MG63 (cell line): ENCODE data around the gene C1R. TPM values are rescaled to one million over a fixed set of nuclear protein-coding genes. Genes with fewer than 3 reads are reported as not detected.
"Not testable (repeated sequence)": the region's sequence is repeated elsewhere in the genome, so short reads cannot be mapped to it uniquely, and the experiment has no call there.

Experiments
- DNase-seq: peaks from one replicate; pipeline ENCODE4 v3.0.0-alpha.2; 2020
- H3K27me3 ChIP-seq: fragments of 250-450 bp; sonication (Bioruptor Pico); 2 replicates; pipeline ENCODE4 v1.5.1; 2020; ENCODE audit warnings: mild to moderate bottlenecking, moderate library complexity
- H3K36me3 ChIP-seq: fragments of 250-450 bp; sonication (Bioruptor Pico); 2 replicates; pipeline ENCODE4 v1.5.1; 2020; ENCODE audit warnings: mild to moderate bottlenecking, moderate library complexity
- H3K4me3 ChIP-seq: fragments of 250-450 bp; sonication (Bioruptor Pico); 2 replicates; pipeline ENCODE4 v1.5.1; 2020; ENCODE audit warnings: mild to moderate bottlenecking, moderate library complexity
- H3K9me3 ChIP-seq: fragments of 250-450 bp; sonication (Bioruptor Pico); 2 replicates; pipeline ENCODE4 v1.5.1; 2020; ENCODE audit warnings: mild to moderate bottlenecking, moderate library complexity
- total RNA-seq: library from RNA; depleted of rRNA; stranded (reverse); fragments of >200 nt; shearing (Covaris generic); gene quantifications from 2 replicates; pipeline ENCODE4 v1.2.3, GENCODE V29; 2014; ENCODE audit warnings: low replicate concordance; rRNA removed

Gene C1R
- total RNA-seq, 1 experiment from 2014 or later = 45.9 TPM

DNA sequence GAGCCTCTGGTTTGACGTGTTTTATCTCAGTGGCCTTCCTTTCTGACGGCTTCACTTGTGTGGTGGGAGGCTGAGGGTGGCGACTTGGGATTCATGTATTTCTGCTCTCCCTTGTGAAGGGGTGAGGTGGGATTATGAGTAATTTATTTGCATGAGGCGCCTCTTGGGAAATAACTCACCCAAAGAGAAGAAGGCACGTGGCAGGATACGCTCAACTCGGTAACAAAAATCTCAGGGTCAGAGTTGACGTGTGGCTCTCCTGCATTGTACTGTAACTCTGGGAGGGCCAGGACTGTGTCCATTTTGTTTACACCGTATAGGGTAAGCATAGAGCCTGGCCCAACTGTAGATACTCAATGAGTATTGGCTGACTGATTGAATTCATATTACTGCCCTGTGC lies 46.3 kb downstream of the C1R start:
- Histone ChIP-seq H3K9me3 (no peaks in the 10 kb centered on the region), H3K27me3 (no peaks in the 10 kb centered on the region; the same call in 1 of the 2 replicates), H3K36me3 (no peaks in the 10 kb centered on the region), H3K4me3 (no peak overlapping the region)
- DNase-seq = no peak

DNA sequence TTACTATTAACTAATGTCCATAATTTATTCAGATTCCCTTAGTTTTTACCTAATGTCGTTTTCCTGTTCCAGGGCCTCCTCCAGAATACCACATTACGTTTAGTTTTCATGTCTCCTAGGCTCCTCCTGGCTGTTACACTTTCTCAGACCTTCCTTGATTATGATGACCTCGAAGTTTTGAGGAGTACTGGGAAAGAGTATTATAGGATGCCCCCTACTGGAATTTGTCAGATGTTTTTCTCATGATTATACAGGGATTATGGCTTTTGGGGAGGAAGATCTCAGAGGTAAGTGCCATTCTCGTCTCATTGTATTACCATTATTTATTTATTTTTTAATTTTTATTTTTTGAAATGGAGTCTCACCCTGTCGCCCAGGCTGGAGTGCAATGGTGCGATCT lies 49.4 kb downstream of the C1R start:
- no peaks in the 10 kb centered on the region for H3K9me3 ChIP-seq
- no peaks in the 10 kb centered on the region for H3K36me3 ChIP-seq
- DNase-seq = no peak
- no peak overlapping the region for H3K4me3 ChIP-seq
- H3K27me3 ChIP-seq = no peaks in the 10 kb centered on the region

DNA sequence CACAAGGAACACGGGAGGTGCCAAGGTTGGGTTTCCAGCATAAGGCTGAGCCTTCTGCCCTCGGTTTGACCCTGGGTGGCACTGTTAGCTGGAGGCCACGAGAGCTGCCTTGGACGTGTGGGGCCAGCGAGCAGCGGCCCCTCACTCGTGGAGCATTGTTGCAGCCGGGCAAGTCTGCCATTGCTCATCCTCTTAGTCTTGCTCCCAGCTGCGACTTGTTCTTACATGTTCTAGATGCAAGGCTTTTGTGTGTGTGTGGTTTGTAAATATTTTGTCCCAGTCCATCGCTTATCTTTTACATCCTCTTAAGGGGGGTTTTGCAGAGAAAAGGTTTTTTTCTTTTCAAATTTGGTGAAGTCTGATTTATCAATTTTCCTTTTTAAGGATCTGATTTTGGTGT lies 52.8 kb downstream of the C1R start:
- H3K27me3 ChIP-seq = no peaks in the 10 kb centered on the region
- H3K4me3 ChIP-seq = no peak overlapping the region
- H3K36me3 ChIP-seq = no peaks in the 10 kb centered on the region
- DNase-seq = no peak
- H3K9me3 ChIP-seq = no peaks in the 10 kb centered on the region

DNA sequence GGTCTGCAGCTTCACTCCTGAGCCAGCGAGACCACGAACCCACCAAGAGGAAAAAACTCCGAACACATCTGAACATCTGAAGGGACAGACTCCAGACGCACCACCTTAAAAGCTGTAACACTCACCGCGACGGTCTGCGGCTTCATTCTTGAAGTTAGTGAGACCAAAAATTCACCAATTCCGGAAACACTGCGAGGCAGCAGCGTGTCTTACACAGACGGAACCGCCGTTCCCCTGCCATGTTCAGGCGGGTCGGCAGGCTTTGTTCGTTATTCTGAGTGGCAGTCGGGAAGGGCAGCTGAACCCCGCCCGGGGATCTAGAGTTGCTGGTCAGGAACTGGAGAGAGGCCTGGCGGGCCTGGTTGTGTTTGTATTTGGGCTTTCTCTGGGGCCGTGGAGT lies 53.7 kb downstream of the C1R start:
- Histone ChIP-seq H3K27me3 (no peaks in the 10 kb centered on the region), H3K4me3 (no peak overlapping the region), H3K36me3 (no peaks in the 10 kb centered on the region), H3K9me3 (no peaks in the 10 kb centered on the region)
- no peak for DNase-seq

DNA sequence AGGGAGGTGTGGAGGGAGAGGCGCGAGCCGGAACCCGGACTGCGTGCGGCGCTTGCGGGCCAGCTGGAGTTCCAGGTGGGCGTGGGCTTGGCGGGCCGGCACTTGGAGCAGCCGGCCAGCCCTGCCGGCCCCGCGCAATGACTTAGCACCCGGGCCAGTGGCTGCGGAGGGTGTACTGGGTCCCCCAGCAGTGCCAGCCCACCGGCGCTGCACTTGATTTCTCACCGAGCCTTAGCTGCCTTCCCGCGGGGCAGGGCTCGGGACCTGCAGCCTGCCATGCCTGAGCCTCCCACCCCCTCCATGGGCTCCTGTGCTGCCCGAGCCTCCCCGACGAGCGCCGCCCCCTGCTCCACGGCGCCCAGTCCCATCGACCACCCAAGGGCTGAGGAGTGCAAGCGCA lies 54.8 kb downstream of the C1R start:
- DNase-seq, H3K36me3 ChIP-seq, H3K9me3 ChIP-seq, H3K4me3 ChIP-seq, H3K27me3 ChIP-seq: not testable (repeated sequence)

DNA sequence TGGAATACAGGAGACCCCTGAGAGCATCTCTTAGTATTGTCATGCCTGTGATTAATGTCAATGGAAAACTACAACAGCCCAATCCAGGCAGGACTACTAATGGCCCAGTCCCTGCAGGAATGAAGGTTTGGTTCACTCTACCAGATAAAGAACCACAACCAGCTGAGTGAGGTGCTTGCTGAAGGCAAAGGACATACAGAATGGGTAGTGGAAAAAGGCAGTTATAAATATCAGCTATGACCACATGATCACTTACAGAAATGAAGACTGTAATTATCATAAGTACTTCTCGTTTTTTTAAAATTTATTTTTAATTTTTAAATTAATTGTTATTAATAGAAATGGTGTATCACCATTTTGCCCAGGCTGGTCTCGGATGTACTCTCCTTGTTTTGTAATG lies 56.8 kb downstream of the C1R start:
- no peaks in the 10 kb centered on the region for H3K36me3 ChIP-seq
- no peak for DNase-seq

DNA sequence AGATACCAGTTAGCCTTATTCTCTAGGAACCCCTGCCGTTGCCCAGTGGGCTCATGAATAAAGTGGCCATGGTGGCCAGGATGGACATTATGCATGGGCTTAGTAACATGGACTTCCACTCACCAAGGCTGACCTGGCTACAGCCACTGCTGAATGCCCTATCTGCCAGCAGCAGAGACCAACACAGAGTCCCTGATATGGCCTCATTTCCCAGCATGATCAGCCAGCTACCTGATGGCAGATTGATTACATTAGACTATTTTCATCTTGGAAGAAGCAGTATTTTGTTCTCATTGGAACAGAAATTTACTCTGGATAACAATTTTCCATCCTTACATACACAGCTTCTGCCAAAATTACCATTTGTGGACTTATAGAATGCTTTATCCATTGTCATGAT lies 57.8 kb downstream of the C1R start:
- Histone ChIP-seq H3K4me3 (no peak overlapping the region), H3K9me3 (no peaks in the 10 kb centered on the region), H3K27me3 (no peaks in the 10 kb centered on the region), H3K36me3 (no peaks in the 10 kb centered on the region)
- DNase-seq = no peak

More for the DNA sequence above, 56.8 kb downstream of the C1R start:
- Histone ChIP-seq H3K4me3 (no peak overlapping the region), H3K27me3 (no peaks in the 10 kb centered on the region), H3K9me3 (no peaks in the 10 kb centered on the region)

DNA sequence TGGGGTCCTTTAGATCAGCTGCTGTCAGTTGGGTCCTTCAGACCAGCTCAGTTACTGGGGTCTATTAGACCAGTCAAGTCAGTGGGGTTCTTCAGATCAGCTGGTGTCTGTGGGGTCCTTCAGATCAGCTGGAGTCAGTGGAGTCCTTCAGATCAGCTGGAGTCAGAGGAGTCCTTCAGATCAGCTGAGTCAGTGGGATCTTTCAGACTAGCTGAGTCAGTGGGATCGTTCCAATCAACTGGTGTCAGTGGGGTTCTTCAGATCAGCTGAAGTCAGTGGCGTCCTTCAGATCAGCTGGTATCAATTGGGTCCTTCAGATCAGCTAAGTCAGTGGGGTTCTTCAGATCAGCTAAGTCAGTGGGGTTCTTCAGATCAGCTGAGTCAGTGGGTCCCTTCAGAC lies 59.3 kb downstream of the C1R start:
- H3K9me3 ChIP-seq = no peaks in the 10 kb centered on the region
- DNase-seq = no peak
- H3K4me3 ChIP-seq = no peak overlapping the region
- H3K36me3 ChIP-seq = no peaks in the 10 kb centered on the region
- no peaks in the 10 kb centered on the region for H3K27me3 ChIP-seq

DNA sequence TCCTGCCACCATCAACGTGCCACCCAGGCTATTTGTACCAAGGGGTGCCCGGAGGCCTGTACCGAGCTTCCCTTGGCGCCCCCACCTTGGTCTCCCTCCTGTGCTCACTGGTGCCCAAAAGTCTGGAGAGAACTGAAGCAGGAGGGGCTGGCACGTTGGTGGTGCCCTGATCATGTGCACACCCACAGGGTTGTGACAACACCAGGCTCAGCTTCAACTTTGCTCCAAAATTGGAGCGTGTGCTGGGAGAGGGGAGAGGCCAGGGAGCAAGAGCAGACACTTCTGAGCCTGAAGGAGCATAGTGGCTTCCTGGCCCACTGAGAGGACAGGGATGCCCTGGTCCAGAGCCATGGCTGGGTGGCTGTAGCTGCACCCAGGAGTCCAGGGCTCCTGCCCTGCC lies 60.9 kb downstream of the C1R start:
- Histone ChIP-seq H3K9me3 (no peaks in the 10 kb centered on the region), H3K27me3 (no peaks in the 10 kb centered on the region), H3K36me3 (no peaks in the 10 kb centered on the region), H3K4me3 (no peak overlapping the region)
- DNase-seq = no peak

Other genes with a start within 250 kb of the C1R start
- gene CDCA3, start 241.2 kb downstream of the C1R start, total RNA-seq = 29.8 and 110 TPM in 2 replicates
- gene USP5, start 240.3 kb downstream of the C1R start, total RNA-seq = 104 and 143 TPM in 2 replicates
- gene TPI1, start 224.9 kb downstream of the C1R start, total RNA-seq = 1,500 and 1,845 TPM in 2 replicates
- gene SPSB2, start 219.1 kb downstream of the C1R start, total RNA-seq = 11.4 and 19.9 TPM in 2 replicates
- gene LRRC23, start 187.6 kb downstream of the C1R start, total RNA-seq = 2.7 and 49.9 TPM in 2 replicates
- gene ENO2, start 177.9 kb downstream of the C1R start, total RNA-seq = 5.6 and 11.9 TPM in 2 replicates
- 2.8 and 5.0 TPM in 2 replicates for gene ATN1, start 164.5 kb downstream of the C1R start, total RNA-seq
- not detected in 2 replicates for gene RNU7-1, start 148.6 kb downstream of the C1R start, total RNA-seq
- gene C12orf57, start 148.4 kb downstream of the C1R start, total RNA-seq = 136 and 311 TPM in 2 replicates
- not detected in 2 replicates for gene PTPN6, start 141.1 kb downstream of the C1R start, total RNA-seq
- gene PHB2, start 121.8 kb downstream of the C1R start, total RNA-seq = 349 and 524 TPM in 2 replicates
- 23.5 and 56.5 TPM in 2 replicates for gene EMG1, start 121.5 kb downstream of the C1R start, total RNA-seq
- 7.8 and 14.3 TPM in 2 replicates for gene LPCAT3, start 74.0 kb downstream of the C1R start, total RNA-seq
- 21.2 and 32.6 TPM in 2 replicates for gene C1S, start 31.7 kb downstream of the C1R start, total RNA-seq
- gene C1RL, start 16.8 kb upstream of the C1R start, total RNA-seq = 0.32 and 3.7 TPM in 2 replicates
- gene RBP5, start 36.4 kb upstream of the C1R start, total RNA-seq = not detected in 2 replicates
- not detected in 2 replicates for gene CLSTN3, start 37.9 kb upstream of the C1R start, total RNA-seq
- gene PEX5, start 97.2 kb upstream of the C1R start, total RNA-seq = 26.8 and 45.6 TPM in 2 replicates
- not detected in 2 replicates for gene ACSM4, start 211.6 kb upstream of the C1R start, total RNA-seq